GM12878 (cell line): ENCODE results near the gene TMEM11. TPM values are rescaled to one million over a fixed set of nuclear protein-coding genes. Genes with fewer than 3 reads are reported as not detected.

Experiments used
- BMI1 ChIP-seq: fragments of 450-650 bp; IDR thresholded peaks from 2 replicates; pipeline ENCODE4 v1.6.1; 2016; ENCODE audit warnings: mild to moderate bottlenecking, moderate library complexity, borderline replicate concordance
- CBX5 ChIP-seq: sonication (generic); IDR thresholded peaks from 2 replicates; pipeline ENCODE4 v1.6.1; 2016; ENCODE audit warnings: low read depth, moderate library complexity, mild to moderate bottlenecking, inconsistent platforms
- CHD1 ChIP-seq: IDR thresholded peaks from 2 replicates; pipeline ENCODE4 v1.6.1; 2012; ENCODE audit warnings: low read depth, low read length, improper control_type of control experiment
- CHD2 ChIP-seq: IDR thresholded peaks from 2 replicates; pipeline ENCODE4 v1.6.1; 2011; ENCODE audit warnings: low read depth, low read length, improper control_type of control experiment, borderline replicate concordance
- EP300 ChIP-seq, 2 experiments: fragments of 150-350 bp in 1 of 2; IDR thresholded peaks; 2 replicates each; pipeline ENCODE4 v1.6.1; 2011 to 2012; ENCODE audit warnings: low read depth in 2 of 2, low read length in 2 of 2, borderline replicate concordance in 1 of 2, improper control_type of control experiment in 1 of 2, inconsistent platforms in 1 of 2; ENCODE audit not compliant: control insufficient read depth in 1 of 2
- KLF5 ChIP-seq: fragments of 450-650 bp; IDR thresholded peaks from 2 replicates; pipeline ENCODE4 v1.6.1; 2014; ENCODE audit warnings: mild to moderate bottlenecking; ENCODE audit not compliant: partially characterized antibody
- LARP7 ChIP-seq: fragments of 450-650 bp; IDR thresholded peaks from 2 replicates; pipeline ENCODE4 v1.6.1; 2017; ENCODE audit warnings: mild to moderate bottlenecking
- NFYB ChIP-seq: IDR thresholded peaks from 2 replicates; pipeline ENCODE4 v1.6.1; 2011; ENCODE audit warnings: low read depth, mild to moderate bottlenecking, low read length, improper control_type of control experiment, moderate library complexity; ENCODE audit not compliant: insufficient read depth
- NR2C1 ChIP-seq: fragments of 450-650 bp; IDR thresholded peaks from 2 replicates; pipeline ENCODE4 v1.6.1; 2017; ENCODE audit warnings: antibody characterized with exemption, mild to moderate bottlenecking, moderate library complexity
- RUNX3 ChIP-seq: IDR thresholded peaks from 2 replicates; pipeline ENCODE4 v1.6.1; 2012; ENCODE audit warnings: low read length, inconsistent platforms
- SMC3 ChIP-seq: IDR thresholded peaks from 2 replicates; pipeline ENCODE4 v1.6.1; 2011; ENCODE audit warnings: low read length, improper control_type of control experiment, borderline replicate concordance
- STAT3 ChIP-seq: IDR thresholded peaks from 2 replicates; pipeline ENCODE4 v1.6.1; 2011; ENCODE audit warnings: low read depth, low read length, improper control_type of control experiment
- SUPT20H ChIP-seq: IDR thresholded peaks from 2 replicates; pipeline ENCODE4 v1.6.1; 2011; ENCODE audit warnings: low read depth, mild to moderate bottlenecking, low read length, moderate library complexity, borderline replicate concordance; ENCODE audit not compliant: control insufficient read depth
- TBL1XR1 ChIP-seq: IDR thresholded peaks from 2 replicates; pipeline ENCODE4 v1.6.1; 2012; ENCODE audit warnings: low read depth, low read length, improper control_type of control experiment
- TCF12 ChIP-seq: IDR thresholded peaks from 2 replicates; pipeline ENCODE4 v1.6.1; 2011; ENCODE audit warnings: low read depth, mild to moderate bottlenecking, low read length
- YBX1 ChIP-seq: fragments of 450-650 bp; IDR thresholded peaks from 2 replicates; pipeline ENCODE4 v1.6.1; 2016; ENCODE audit warnings: antibody characterized with exemption
- ZNF24 ChIP-seq: fragments of 450-650 bp; IDR thresholded peaks from 2 replicates; pipeline ENCODE4 v1.6.1; 2017; ENCODE audit warnings: antibody characterized with exemption, mild to moderate bottlenecking
- polyA plus RNA-seq, 11 experiments: library from polyadenylated mRNA; depleted of rRNA in 4 of 11; unstranded in 6 of 11; stranded (reverse) in 5 of 11; fragments of >200 nt; fragmentation: Nextera tagmentation in 4 of 11; fragmentation: Illumina TruSeq in 1 of 11; extraction: Ambion mirVana in 4 of 11; extraction: Trizol in 1 of 11; gene quantifications; 1 replicate in 1 of 11; 2 replicates in 10 of 11; pipeline versions ENCODE4 v1.2.1 to v1.2.3, GENCODE V29; 2011 to 2016; ENCODE audit warnings: inconsistent platforms in 2 of 11, missing spikeins in 2 of 11, low read depth in 1 of 11
- total RNA-seq, 4 experiments: library from RNA; depleted of rRNA in 3 of 4; stranded (reverse); fragments of >200 nt in 3 of 4; fragmentation: Illumina TruSeq in 1 of 4; extraction: Trizol in 1 of 4; gene quantifications; 2 replicates each; pipeline versions ENCODE4 v1.2.1 to v1.2.3, GENCODE V29; 2013 to 2021
- TF ChIP-seq, protein P1 (sequence below): IDR thresholded peaks from 2 replicates; pipeline ENCODE4 v1.6.1; 2012; ENCODE audit warnings: improper control_type of control experiment, low read depth, low read length; ENCODE audit not compliant: insufficient replicate concordance
- TF ChIP-seq, protein P2 (sequence below): fragments of 450-650 bp; IDR thresholded peaks from 2 replicates; pipeline ENCODE4 v1.6.1; 2018; ENCODE audit warnings: borderline replicate concordance, mild to moderate bottlenecking; ENCODE audit not compliant: partially characterized antibody
- TF ChIP-seq, protein P3 (sequence below): fragments of 450-650 bp; IDR thresholded peaks from 2 replicates; pipeline ENCODE4 v1.6.1; 2017; ENCODE audit warnings: antibody characterized with exemption, mild to moderate bottlenecking, moderate library complexity

Gene TMEM11
- total and polyA plus RNA-seq, 10 of the 15 experiments (the other 5 are each of a cell fraction or from before 2014, with no cell fraction given), result 14.4 to 63.4 (median 27.2) TPM

DNA sequence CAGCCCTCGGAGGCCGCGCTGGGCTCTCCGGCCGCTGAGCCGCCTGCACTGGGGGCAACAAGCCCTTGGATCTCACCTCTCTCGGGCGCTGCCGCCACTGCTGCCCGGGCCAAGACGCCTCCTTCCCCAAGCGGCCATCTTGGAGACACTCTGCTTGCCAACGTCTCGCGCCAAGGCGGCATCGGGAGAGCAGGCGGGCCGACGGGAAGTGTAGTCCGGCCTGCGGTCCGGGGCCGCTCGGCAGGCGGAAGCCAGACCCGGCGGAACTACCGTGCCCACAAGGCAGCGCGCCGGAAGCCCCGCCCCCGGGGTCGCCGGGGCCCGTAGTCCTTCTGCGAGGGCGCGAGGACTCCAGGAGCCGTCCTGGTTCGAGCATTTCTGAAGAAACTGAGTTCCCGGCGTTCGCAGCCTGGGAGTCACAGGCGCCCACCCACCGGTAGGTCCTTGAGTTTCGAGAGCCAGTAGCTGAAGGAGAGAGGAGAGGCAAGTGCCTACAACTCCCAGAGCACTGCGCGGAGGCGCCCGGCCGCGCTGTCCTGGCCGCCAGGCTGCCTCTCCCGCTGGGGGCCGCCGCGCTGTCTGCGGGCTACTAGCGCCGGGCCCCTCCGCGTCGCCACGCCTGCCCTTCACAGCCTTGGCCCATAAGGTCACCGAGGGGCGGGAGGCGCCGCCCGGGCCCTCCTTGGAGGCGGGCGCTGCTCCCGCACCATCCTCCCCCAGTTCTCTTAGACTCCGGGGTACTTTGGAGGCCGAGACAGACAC lies at the start of gene TMEM11 (continued):
- TF ChIP-seq, protein P1, sequence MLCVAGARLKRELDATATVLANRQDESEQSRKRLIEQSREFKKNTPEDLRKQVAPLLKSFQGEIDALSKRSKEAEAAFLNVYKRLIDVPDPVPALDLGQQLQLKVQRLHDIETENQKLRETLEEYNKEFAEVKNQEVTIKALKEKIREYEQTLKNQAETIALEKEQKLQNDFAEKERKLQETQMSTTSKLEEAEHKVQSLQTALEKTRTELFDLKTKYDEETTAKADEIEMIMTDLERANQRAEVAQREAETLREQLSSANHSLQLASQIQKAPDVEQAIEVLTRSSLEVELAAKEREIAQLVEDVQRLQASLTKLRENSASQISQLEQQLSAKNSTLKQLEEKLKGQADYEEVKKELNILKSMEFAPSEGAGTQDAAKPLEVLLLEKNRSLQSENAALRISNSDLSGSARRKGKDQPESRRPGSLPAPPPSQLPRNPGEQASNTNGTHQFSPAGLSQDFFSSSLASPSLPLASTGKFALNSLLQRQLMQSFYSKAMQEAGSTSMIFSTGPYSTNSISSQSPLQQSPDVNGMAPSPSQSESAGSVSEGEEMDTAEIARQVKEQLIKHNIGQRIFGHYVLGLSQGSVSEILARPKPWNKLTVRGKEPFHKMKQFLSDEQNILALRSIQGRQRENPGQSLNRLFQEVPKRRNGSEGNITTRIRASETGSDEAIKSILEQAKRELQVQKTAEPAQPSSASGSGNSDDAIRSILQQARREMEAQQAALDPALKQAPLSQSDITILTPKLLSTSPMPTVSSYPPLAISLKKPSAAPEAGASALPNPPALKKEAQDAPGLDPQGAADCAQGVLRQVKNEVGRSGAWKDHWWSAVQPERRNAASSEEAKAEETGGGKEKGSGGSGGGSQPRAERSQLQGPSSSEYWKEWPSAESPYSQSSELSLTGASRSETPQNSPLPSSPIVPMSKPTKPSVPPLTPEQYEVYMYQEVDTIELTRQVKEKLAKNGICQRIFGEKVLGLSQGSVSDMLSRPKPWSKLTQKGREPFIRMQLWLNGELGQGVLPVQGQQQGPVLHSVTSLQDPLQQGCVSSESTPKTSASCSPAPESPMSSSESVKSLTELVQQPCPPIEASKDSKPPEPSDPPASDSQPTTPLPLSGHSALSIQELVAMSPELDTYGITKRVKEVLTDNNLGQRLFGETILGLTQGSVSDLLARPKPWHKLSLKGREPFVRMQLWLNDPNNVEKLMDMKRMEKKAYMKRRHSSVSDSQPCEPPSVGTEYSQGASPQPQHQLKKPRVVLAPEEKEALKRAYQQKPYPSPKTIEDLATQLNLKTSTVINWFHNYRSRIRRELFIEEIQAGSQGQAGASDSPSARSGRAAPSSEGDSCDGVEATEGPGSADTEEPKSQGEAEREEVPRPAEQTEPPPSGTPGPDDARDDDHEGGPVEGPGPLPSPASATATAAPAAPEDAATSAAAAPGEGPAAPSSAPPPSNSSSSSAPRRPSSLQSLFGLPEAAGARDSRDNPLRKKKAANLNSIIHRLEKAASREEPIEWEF, result no peak
- TF ChIP-seq STAT3 (no peak), ZNF24 (no peak), YBX1 (no peak), LARP7 (peak; percentile 48), TCF12 (0 out of 2 replicates have a peak, but pooled peaks have one; percentile 5), TBL1XR1 (no peak), EP300 (IDR thresholded peaks at IDR 0.05; ENCODE audit: borderline replicate concordance in 1 of 2, control insufficient read depth in 1 of 2, low read depth in 2 of 2, low read length in 2 of 2) (no peak), KLF5 (peak; percentile 50), BMI1 (no peak), NR2C1 (peak; percentile 95), RUNX3 (peak; percentile 62), NFYB (0 out of 2 replicates have a peak, but pooled peaks have one; percentile 3), SUPT20H (no peak), CBX5 (no peak), SMC3 (no peak), CHD2 (peak; percentile 98), CHD1 (no peak; the same call in 1 of the 2 replicates)
- TF ChIP-seq, protein P2, sequence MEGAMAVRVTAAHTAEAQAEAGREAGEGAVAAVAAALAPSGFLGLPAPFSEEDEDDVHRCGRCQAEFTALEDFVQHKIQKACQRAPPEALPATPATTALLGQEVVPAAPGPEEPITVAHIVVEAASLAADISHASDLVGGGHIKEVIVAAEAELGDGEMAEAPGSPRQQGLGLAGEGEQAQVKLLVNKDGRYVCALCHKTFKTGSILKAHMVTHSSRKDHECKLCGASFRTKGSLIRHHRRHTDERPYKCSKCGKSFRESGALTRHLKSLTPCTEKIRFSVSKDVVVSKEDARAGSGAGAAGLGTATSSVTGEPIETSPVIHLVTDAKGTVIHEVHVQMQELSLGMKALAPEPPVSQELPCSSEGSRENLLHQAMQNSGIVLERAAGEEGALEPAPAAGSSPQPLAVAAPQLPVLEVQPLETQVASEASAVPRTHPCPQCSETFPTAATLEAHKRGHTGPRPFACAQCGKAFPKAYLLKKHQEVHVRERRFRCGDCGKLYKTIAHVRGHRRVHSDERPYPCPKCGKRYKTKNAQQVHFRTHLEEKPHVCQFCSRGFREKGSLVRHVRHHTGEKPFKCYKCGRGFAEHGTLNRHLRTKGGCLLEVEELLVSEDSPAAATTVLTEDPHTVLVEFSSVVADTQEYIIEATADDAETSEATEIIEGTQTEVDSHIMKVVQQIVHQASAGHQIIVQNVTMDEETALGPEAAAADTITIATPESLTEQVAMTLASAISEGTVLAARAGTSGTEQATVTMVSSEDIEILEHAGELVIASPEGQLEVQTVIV, result peak; percentile 55
- TF ChIP-seq, protein P3, sequence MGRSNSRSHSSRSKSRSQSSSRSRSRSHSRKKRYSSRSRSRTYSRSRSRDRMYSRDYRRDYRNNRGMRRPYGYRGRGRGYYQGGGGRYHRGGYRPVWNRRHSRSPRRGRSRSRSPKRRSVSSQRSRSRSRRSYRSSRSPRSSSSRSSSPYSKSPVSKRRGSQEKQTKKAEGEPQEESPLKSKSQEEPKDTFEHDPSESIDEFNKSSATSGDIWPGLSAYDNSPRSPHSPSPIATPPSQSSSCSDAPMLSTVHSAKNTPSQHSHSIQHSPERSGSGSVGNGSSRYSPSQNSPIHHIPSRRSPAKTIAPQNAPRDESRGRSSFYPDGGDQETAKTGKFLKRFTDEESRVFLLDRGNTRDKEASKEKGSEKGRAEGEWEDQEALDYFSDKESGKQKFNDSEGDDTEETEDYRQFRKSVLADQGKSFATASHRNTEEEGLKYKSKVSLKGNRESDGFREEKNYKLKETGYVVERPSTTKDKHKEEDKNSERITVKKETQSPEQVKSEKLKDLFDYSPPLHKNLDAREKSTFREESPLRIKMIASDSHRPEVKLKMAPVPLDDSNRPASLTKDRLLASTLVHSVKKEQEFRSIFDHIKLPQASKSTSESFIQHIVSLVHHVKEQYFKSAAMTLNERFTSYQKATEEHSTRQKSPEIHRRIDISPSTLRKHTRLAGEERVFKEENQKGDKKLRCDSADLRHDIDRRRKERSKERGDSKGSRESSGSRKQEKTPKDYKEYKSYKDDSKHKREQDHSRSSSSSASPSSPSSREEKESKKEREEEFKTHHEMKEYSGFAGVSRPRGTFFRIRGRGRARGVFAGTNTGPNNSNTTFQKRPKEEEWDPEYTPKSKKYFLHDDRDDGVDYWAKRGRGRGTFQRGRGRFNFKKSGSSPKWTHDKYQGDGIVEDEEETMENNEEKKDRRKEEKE, result no peak
